ENCODE results near the gene IL22RA2.

The IL22RA2 gene

DNA sequence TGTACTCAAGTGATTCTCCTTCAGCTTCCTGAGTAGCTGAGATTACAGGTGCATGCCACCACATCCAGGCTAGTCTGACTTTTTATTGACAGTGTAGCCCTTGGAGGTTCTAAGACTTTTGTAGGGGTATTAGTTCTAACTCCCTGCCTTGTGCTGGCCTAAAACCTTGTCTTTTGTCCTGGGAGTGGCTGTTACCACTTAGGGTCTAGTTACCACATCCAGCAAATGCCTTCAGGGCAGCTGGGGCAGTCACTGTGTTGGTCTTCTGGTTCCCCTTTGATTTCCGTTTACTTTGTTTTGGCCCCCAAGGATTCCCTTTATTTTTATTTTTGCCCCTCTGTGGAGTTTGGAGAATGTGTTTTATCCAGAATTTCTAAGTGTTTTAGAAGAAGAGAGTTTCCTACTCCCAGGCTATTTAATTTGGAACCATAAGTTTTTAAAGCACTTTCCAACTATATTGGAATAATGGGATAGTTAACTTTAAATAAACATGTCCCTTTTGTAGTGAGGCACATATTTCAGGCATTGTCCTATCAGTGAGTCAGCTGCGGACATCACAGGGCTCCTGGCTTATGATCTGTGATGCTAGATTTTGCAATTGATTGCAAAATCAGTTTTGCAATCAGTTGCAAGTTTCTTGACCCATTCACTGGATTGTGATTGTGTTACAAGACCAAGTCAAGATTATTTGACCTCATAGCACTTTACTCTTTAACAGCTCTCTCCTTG is 25.0 kb downstream of the IL22RA2 start:
- TF ChIP-seq, protein P1, sequence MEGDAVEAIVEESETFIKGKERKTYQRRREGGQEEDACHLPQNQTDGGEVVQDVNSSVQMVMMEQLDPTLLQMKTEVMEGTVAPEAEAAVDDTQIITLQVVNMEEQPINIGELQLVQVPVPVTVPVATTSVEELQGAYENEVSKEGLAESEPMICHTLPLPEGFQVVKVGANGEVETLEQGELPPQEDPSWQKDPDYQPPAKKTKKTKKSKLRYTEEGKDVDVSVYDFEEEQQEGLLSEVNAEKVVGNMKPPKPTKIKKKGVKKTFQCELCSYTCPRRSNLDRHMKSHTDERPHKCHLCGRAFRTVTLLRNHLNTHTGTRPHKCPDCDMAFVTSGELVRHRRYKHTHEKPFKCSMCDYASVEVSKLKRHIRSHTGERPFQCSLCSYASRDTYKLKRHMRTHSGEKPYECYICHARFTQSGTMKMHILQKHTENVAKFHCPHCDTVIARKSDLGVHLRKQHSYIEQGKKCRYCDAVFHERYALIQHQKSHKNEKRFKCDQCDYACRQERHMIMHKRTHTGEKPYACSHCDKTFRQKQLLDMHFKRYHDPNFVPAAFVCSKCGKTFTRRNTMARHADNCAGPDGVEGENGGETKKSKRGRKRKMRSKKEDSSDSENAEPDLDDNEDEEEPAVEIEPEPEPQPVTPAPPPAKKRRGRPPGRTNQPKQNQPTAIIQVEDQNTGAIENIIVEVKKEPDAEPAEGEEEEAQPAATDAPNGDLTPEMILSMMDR (IDR thresholded peaks at IDR 0.05; ENCODE audit: insufficient read depth, low read depth, low read length, missing control alignments): no peak
- DNase-seq (ENCODE audit: low read depth): no peak
- no peak overlapping the region for H3K4me3 ChIP-seq (ENCODE audit: low read depth, low read length)

DNA sequence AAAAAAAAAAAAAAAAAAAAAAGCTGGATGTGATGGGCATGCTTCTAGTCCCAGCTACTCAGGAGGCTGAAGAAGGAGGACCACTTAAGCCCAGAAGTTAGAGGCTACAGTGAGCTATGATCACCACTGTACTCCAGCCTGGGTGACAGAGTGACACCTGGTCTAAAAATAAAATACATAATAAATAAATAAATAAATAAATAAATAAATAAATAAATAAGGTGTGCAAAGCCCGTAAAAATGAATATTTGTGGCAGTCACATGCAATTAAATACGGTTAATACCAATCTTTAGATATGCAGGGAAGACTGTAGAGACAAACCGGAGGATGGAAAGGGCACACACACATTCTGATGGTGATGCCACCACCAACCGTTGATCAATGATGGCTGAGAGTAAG is 26.2 kb downstream of the IL22RA2 start:
- DNase-seq (ENCODE audit: low read depth): no peak
- H3K4me3 ChIP-seq (ENCODE audit: low read depth, low read length): no peak overlapping the region
- TF ChIP-seq, protein P1 (IDR thresholded peaks at IDR 0.05; ENCODE audit: insufficient read depth, low read depth, low read length, missing control alignments): no peak

DNA sequence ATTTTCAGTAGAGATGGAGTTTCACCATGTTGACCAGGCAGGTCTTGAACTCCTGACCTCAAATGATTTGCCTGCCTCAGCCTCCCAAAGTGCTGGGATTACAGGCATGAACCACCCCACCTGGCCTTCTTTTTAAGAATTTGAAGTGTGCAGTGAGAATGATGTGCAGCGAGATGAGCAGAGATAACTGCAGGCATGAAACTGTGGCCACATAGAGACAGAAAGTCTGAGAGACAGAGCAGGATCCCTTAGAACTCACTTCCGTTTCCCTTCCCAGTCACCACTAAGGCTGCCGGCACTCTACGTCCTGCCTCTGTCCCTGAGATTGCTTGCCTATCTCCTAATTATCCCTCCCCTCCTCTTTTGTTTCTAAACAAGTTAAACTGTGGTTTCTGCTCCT is 27.2 kb downstream of the IL22RA2 start:
- H3K4me3 ChIP-seq (ENCODE audit: low read depth, low read length): no peak overlapping the region
- TF ChIP-seq, protein P1 (IDR thresholded peaks at IDR 0.05; ENCODE audit: insufficient read depth, low read depth, low read length, missing control alignments): no peak
- no peak for DNase-seq (ENCODE audit: low read depth)

DNA sequence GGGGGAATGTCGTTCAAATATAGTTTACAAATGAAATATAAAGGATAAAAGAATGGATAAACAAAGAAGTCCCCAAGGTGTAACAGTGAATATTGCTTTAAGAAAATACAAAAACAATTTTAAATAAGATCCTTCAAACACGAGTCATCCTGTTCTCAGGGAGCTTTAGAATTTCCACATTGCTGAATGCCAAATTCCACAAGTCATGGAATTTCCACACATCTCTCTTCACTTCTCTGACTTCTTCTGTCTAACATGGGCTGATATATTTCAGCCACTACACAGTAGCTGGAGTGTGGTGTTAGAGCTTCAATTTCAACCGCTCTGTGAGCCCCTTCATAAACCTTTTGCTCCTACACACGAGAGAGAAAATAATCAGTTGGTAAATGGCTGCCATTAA is 28.0 kb downstream of the IL22RA2 start:
- TF ChIP-seq, protein P1 (IDR thresholded peaks at IDR 0.05; ENCODE audit: insufficient read depth, low read depth, low read length, missing control alignments): no peak
- H3K4me3 ChIP-seq (ENCODE audit: low read depth, low read length): no peak overlapping the region
- no peak for DNase-seq (ENCODE audit: low read depth)

DNA sequence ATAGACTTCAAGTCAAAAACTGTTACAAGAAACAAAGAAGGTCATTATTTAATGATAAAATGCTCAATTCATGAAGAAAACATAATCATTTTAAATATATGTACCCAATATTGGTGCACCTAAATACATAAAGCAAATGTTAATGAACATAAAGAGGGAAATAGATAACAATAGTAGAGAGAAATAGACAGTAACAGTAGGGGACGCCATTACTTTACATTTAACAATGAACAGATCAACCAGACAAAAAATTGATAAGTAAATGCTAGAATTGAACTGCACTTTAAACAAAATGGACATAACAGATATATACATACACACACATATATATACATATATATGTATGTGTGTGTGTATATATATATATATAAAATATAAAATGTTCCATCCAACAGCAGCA is 37.4 kb downstream of the IL22RA2 start:
- TF ChIP-seq, protein P1 (IDR thresholded peaks at IDR 0.05; ENCODE audit: insufficient read depth, low read depth, low read length, missing control alignments): no peak
- no peak for DNase-seq (ENCODE audit: low read depth)
- no peak overlapping the region for H3K4me3 ChIP-seq (ENCODE audit: low read depth, low read length)

DNA sequence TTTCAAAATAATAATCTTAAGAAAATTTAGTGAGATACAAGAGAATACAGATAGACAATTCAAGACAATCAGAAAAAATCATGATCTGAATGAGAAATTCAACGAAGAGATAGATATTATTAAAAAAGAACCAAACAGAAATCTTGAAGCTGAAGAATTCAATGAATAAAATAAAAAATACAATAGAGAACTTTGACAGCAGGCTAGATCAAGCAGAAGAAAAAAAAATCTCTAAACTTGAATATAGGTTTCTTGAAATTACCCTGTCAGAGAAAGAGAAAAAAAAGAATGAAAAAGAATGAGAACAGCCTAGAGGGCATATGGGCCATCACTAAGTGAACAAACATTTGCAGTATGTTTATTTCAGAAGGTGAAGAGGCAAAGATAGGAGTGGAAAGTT is 39.0 kb downstream of the IL22RA2 start:
- TF ChIP-seq, protein P1 (IDR thresholded peaks at IDR 0.05; ENCODE audit: insufficient read depth, low read depth, low read length, missing control alignments): no peak
- H3K4me3 ChIP-seq (ENCODE audit: low read depth, low read length): no peak overlapping the region
- DNase-seq (ENCODE audit: low read depth): no peak

DNA sequence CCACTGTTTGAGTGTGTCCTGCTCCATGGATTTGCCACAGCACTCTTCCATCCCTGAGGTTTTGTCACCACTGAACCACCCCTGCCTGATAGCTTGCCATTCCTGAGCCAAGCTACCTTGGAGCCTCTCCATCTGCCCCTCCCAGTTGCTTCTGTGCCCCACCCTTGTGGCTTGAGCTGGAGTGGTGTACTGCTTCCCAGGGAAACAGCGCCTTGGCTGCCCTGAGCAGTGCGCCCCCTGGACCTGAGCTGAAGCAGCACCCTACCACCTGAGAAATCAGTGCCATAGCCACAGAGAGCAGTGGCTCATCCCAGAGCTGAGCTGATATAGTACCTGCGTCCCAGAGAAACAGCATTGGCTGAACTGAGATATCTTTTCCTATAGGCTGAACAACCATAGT is 40.3 kb downstream of the IL22RA2 start:
- TF ChIP-seq, protein P1 (IDR thresholded peaks at IDR 0.05; ENCODE audit: insufficient read depth, low read depth, low read length, missing control alignments): no peak
- DNase-seq (ENCODE audit: low read depth): no peak
- H3K4me3 ChIP-seq (ENCODE audit: low read depth, low read length): no peak overlapping the region
